Measurements from ENCODE around the gene RABL6.
"Not testable (repeated sequence)": the region's sequence is repeated elsewhere in the genome, so short reads cannot be mapped to it uniquely, and the experiment has no call there.

RABL6 gene

DNA sequence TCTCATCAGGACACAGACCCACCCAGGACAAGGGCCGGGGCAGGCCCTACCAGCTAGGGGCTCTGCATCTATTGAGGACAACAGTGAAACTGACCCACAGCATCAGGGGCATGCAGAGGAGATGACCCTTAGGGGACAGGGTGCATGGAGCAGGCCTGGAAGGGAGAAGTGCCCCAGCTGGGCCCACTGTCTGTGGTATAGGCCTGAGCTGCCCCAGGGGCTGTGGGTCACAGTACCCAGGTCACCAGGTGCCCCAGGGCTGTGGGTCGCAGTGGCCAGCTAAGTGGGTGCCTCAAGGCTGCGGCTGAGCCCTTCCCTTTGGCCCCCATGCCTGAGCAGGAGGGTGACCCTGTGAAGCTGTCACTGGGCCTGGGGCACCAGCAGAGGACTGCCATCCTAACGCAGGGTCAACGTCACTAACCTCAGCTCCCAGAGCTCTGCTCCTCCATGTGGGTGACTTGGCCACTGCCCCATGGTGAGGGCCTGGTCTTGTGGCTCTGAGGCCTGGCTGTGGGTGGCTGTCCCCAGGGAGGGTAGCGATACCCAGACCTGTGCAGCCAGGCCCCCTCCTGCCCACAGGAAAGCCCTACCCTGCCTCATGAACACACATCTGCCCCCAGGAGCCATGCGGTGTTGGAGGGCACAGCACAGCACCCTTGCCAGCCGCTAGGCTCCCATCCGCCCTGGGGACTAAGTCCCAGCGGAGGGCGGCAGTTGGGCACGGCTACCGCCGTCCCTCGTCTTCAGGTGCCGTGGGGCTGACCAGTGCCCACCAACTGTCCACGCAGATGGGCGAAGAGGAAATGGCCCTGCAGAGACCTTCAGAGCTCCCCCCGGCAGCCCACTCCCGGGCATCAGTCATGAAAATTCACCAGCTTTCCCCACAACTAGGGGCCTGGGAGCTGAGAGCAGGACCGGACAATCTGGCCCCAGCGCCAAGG, 53.5 kb downstream of the RABL6 start:
- DNase-seq = no peak

GRCh38 chr9:136861874-136862457, 54.2 kb downstream of the RABL6 start:
- no peak for DNase-seq

DNA sequence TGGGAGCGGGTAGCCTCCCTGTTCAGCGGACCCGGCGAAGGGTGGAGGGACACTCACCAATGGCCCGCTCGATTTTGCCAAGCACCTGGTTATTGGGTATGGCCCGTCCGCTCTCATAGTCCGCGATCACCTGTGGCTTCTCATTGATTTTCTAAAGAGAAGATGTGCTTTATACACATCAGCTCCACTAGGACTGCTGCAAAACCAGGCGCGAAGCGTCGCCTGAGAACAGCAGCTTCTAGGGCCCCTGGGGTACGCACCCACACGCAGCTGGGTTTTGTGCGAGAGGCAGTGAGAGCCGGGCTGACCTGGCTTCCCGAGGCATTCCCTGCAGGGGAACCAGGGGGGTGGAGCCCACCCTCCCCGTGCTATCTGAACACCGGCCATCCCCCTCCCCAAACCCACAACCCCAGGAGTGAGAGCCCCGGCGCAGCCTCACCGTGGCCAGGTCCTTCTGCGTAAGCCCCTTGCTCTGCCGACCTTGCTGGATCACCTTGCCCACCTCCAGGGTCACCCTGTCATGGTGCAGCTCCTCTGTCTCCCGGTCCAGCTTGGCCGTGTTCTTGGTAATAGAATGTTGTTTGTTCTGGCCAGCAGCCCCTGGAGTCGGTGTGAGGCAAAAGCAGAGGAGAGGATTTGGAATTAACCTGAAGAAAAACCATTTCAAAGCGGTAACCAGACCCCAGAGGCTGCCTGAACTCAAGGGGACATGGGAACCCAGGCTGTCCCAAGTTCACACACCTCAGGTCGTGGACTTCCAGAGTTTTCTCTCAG, 55.3 kb downstream of the RABL6 start:
- DNase-seq = no peak

- DNase-seq = no peak
These were observed 56.0 kb downstream of the RABL6 start for GRCh38 chr9:136863623-136864273.

DNA sequence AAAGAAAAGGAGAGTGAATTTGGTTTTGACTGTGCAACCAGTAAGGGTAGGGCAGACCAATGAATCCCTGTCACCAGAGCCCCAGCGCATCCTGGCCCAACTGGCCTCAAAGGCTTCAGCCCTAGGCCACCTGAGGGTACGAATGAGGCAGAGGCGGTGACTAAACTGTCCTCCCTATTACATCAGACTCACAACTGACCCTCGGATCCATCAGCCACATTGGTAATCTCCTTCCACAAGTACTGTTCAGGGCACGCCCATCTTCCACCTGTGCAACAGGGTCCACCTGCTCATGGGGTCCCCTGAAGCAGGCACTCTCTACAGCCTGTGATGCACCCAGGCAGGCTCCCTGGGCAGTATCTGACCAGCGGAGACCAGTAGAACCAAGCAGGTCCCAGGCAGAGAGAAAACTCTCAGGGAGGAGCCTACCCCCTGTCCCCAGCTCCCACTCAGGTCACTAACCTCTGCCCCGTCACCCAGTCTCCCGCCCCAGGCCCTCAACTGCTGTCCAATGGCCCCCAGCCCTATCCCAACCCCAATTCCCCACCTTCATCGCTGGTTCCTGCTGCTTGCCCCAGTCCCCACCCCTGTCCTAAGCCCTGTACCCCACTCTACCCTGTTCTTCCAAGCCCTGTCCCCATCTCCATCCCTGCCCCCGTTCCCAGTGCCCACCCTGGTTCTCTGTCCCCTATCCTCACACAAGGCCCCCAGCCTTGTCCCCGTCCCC, 57.5 kb downstream of the RABL6 start:
- DNase-seq = peak; percentile 9

GRCh38 chr9:136865768-136866103, 58.0 kb downstream of the RABL6 start:
- DNase-seq = no peak

GRCh38 chr9:136866898-136867421, 59.2 kb downstream of the RABL6 start:
- DNase-seq = not testable (repeated sequence)

- DNase-seq = no peak
These were observed 59.7 kb downstream of the RABL6 start for GRCh38 chr9:136867480-136867879.

DNA sequence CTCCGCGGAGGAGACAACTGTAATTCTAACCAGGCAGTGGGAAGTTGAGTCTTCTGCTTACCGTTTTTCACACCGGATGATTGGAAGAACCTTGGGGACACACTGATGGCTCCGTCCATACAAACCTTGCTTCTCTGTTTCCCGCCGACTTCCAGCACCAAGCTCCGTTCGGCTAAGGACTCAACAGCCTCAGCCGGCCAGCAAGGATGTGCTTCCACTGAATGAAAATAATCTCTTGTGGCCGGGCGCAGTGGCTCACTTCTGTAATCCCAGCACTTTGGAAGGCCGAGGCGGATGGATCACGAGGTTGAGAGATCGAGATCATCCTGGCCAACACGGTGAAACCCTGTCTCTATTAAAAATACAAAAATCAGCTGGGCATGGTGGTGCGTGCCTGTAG, 60.2 kb downstream of the RABL6 start:
- DNase-seq = no peak

DNA sequence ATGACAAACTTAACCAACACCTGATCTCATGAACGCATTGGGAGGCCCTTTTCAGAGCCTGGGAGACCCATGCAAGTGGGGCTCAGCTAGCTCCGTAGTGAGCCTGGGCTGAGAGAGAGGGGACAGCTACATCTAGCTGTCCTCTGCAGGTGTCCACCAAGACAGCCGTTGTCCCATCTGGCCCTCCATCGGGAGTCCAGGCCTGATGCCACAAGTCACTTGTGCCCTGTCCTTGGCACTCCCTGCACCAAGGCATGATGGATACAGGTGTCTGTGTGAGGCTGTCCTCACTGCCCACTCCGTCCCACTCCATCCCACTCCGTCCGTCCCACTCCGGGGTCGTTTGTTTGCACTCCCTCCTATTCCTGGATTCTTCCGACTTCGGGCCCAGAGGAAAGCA, 60.9 kb downstream of the RABL6 start:
- DNase-seq = no peak

DNA sequence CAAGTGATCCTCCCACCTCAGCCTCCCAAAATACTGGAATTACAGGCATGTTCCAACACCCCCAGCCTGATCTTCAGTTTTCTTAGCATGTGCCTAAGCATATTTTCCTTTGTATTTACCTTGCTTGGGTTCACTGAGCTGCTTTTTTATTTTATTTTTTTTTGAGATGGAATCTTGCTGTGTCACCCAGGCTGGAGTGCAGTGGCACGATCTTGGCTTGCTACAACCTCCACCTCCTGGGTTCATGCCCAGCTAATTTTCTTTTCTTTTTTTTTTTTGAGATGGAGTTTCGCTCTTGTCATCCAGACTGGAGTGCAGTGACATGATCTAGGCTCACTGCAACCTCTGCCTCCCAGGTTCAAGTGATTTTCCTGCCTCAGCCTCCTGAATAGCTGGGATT, 61.9 kb downstream of the RABL6 start:
- not testable (repeated sequence) for DNase-seq

- DNase-seq = no peak
These were observed 67.4 kb downstream of the RABL6 start for GRCh38 chr9:136875155-136875554.

GRCh38 chr9:136876476-136876875, 68.7 kb downstream of the RABL6 start:
- DNase-seq = no peak

GRCh38 chr9:136880651-136881050, 72.9 kb downstream of the RABL6 start:
- DNase-seq = peak; percentile 7

DNA sequence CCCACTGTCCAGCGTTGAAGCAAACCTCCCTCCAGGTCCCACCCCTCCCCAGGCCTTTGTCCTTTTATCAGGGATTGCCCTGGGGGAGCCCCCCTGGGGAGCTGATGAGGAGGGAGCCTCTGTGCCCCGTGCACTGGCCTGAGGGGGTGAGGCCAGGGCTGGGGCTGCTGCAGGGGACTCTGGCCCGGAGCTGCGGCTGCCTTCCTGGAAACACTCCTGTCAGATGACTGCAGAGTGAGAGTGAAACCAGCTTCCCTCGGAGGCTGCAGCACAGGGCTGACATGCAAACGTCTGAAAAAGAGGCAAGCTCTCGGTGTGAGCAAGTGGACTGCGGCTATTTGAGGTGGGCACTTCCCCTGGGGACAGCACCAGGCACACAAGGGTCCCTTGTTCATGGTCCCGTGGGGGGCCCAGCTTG, 74.0 kb downstream of the RABL6 start:
- peak; percentile 91 for DNase-seq

DNA sequence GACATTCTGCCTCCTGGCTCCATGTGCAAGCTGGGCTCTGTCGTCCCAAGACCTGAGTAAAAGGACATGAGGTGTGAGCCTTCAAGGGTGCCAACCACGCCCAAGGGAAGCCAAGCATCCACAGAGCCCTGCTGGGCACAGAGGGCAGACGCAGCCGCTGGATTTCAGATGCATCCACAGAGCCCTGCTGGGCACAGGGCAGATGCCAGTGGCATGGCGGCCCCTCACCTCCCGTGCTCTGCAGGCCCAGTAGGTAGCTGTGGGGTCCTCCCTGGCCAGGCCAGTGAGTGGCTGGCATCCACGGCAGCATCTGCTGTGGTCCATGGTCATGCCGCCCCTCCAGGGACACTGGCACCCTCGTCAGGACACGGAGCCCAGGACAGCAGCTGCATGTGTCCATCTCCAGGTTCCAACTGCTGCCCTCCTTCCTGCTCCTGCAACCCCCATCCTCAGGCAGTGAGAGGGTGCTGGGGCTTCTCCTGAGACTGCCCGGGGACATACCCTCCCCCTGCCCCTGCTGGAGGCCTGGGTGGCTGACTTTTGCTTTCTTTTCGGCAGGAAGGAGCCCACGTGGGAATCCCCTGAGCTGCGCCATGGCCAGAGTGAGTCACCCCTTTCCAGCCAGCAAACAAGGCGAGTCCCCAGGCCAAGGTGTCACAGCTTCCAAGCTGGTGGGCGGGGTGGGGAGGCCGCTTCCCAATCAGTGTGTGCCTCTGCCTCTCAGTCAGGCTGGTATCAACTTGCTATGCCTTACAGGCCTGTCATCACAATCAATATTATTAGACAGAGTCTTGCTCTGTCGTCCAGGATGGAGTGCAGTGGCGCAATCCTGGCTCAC, 74.6 kb downstream of the RABL6 start:
- peak; percentile 97 for DNase-seq

DNA sequence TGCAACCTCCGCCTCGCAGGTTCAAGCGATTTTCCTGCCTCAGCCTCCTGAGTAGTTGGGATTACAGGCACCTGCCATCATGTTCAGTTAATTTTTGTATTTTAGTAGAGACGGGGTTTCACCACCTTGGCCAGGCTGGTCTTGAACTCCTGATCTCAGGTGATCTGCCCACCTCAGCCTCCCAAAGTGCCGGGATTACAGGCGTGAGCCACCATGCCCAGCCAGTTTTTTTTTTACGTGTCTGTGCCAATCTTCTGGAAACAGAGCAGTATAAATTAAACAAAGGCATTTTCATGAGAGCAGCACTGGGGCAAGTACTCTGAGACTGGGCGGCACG, 75.2 kb downstream of the RABL6 start:
- DNase-seq = not testable (repeated sequence)

GRCh38 chr9:136883670-136884069, 75.9 kb downstream of the RABL6 start:
- not testable (repeated sequence) for DNase-seq

- peak; percentile 99 for DNase-seq
These were observed 78.3 kb downstream of the RABL6 start, which contains the start of gene TRAF2 for GRCh38 chr9:136885950-136886578. Gene TRAF2 (plus strand): TSS chr9:136886516. CDS start chr9:136898741, 12,225 bp downstream.

Measured in suppressor macrophage treated with lipopolysaccharide for 4 hours (primary cell).